Esophagus muscularis mucosa (tissue), 4 donors: ENCODE data around the gene TRIP13.

Source experiments
- CTCF ChIP-seq, 3 experiments: fragments of 200-600 bp in 2 of 3; fragments of 450-650 bp in 1 of 3; sonication (generic) in 2 of 3; IDR thresholded peaks; one replicate each; pipeline ENCODE4 v1.5.1; 2017 to 2019; ENCODE audit warnings: antibody characterized with exemption in 3 of 3, mild to moderate bottlenecking in 2 of 3, moderate library complexity in 1 of 3
- EP300 ChIP-seq: sonication (generic); formaldehyde crosslinking; IDR thresholded peaks from one replicate; pipeline ENCODE4 v1.6.1; 2017; ENCODE audit warnings: antibody characterized with exemption
- POLR2A ChIP-seq: fragments of 450-650 bp; IDR thresholded peaks from one replicate; pipeline ENCODE4 v1.6.1; 2017; ENCODE audit warnings: antibody characterized with exemption, moderate library complexity, mild to moderate bottlenecking, low read depth
- POLR2AphosphoS5 ChIP-seq, 2 donors: sonication (generic); formaldehyde crosslinking; IDR thresholded peaks; one replicate each; pipeline ENCODE4 v1.6.1; 2017; ENCODE audit warnings: antibody characterized with exemption in 2 of 2

- no peak for TF ChIP-seq CTCF (IDR thresholded peaks at IDR 0.05)
- no peak for TF ChIP-seq POLR2AphosphoS5 (IDR thresholded peaks at IDR 0.05)
- TF ChIP-seq EP300, result no peak
- no peak for TF ChIP-seq POLR2A
Measured at GRCh38 chr5:943918-944620, 51.4 kb downstream of the TRIP13 start.
